HG02759 (cell line): ENCODE measurements around the gene PATL1.
A peak's percentile ranks its signal among the peaks of the same experiment; 100 is the strongest.
"Not testable (repeated sequence)": the region's sequence is repeated elsewhere in the genome, so short reads cannot be mapped to it uniquely, and the experiment has no call there.

Experiments
- ATAC-seq: cut with Tn5 transposase; IDR thresholded peaks from one replicate; pipeline ENCODE4 v1.9.1; 2021; ENCODE audit warnings: mild to moderate bottlenecking, moderate library complexity; ENCODE audit not compliant: unreplicated experiment

Gene PATL1

GRCh38 chr11:59668950-59669610 is at the start of gene PATL1:
TSS of gene PATL1 (minus strand) at chr11:59669037. CDS start at chr11:59668895, 142 bp downstream.
- peak; percentile 93 for ATAC-seq

DNA sequence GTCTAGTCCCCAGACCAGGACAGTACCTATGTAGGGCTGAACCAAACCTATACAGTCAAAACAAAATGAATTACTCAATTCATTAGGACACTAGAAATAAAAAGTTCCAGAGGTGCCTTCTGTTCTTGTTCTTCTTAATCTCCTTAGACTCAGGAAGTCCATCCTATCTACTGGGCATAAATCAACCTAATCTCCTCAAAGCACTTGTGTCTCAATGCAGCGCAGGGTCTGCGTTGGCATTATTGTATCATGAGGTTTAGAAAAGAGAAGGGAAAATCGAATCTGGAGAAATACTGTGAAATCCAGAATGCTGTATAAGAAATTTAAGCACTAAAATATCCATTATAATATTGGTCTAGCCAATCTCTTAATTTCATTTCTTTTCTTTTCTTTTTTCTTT is 47.2 kb upstream of the PATL1 start:
- ATAC-seq: no peak

GRCh38 chr11:59713745-59714144 is 44.9 kb upstream of the PATL1 start, which contains the start of gene OR10V1:
TSS of gene OR10V1 (minus strand) at chr11:59713845. CDS start at chr11:59713845, 0 bp downstream.
- no peak for ATAC-seq

GRCh38 chr11:59710136-59710847 is 41.5 kb upstream of the PATL1 start:
- ATAC-seq: no peak

- ATAC-seq: no peak
These were observed 39.7 kb upstream of the PATL1 start for GRCh38 chr11:59708537-59708936.

GRCh38 chr11:59707371-59707770 is 38.5 kb upstream of the PATL1 start:
- no peak for ATAC-seq

- ATAC-seq: no peak
These were observed 37.9 kb upstream of the PATL1 start for GRCh38 chr11:59706518-59707285.

DNA sequence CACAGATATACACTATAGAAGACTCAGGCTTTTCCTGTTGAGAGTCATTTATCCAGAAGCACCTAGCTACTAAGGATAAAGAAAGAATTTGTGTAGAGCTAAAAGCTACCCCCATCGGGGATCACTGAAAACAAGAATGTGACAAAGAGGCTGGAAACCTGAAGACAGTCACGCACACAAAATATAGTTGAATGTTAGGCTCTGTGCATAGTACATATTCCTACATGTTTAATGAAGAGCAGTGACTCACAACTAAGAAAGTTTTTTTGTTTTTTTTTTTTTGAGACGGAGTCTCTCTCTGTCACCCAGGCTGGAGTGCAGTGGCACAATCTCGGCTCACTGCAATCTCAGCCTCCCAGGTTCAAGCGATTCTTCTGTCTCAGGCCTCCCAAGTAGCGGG is 36.5 kb upstream of the PATL1 start:
- ATAC-seq: no peak

DNA sequence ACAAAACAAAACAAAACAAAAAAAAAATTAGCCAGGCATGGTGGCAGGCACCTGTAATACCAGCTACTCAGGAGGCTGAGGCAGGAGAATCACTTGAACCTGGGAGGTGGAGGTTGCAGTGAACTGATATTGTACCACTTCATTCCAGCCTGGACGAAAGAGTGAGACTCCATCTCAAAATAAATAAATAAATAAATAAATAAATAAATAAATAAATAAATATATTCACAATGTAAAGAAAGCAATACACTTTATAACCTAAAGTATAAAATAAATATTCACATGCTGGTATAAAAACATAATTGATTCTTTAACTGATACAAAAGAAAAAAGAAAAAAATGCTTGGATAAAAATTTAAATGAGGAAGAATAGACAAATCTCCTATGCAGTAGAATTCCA is 34.7 kb upstream of the PATL1 start:
- not testable (repeated sequence) for ATAC-seq

DNA sequence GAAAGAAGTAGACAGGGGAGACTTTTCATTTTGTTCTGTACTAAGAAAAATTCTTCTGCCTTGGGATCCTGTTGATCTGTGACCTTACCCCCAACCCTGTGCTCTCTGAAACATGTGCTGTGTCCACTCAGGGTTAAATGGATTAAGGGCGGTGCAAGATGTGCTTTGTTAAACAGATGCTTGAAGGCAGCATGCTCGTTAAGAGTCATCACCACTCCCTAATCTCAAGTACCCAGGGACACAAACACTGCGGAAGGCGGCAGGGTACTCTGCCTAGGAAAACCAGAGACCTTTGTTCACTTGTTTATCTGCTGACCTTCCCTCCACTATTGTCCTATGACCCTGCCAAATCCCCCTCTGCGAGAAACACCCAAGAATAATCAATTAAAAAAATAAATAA is 31.3 kb upstream of the PATL1 start:
- not testable (repeated sequence) for ATAC-seq

DNA sequence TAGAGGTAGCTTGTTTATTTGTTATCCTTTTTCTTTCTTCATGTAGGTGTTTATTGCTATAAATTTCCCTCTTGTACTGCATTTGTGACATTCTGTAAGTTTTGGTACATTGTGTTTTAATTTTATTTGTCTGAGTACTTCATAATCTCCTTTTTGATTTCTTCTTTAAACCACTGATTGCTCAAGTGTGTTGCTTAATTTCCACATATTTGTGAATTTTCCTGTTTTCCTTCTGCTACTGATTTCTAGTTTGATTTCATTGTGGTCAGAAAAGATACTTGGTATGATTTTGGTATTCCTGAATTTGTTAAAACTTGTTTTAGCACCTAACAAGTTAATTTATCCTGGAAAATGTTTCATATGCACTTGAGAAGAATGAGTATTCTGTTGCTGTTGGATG is 29.7 kb upstream of the PATL1 start:
- ATAC-seq: no peak

DNA sequence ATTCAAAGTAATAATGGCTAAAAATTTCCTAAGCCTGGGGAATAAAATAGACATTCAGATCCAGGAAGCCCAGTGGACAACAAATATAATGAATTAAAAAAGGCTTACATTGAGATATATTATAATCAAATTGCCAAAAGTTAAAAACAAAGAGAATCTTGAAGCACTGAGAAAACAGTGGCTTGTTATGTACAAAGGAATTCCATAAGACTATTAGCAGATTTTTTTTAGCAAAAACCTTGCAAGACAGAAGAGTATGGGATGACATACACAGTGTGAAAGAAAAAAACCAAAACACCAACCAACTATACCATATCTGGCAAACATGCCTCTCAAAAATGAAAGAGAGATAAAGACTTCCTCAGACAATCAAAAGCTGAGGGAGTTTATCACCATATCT is 24.1 kb upstream of the PATL1 start:
- ATAC-seq: no peak

DNA sequence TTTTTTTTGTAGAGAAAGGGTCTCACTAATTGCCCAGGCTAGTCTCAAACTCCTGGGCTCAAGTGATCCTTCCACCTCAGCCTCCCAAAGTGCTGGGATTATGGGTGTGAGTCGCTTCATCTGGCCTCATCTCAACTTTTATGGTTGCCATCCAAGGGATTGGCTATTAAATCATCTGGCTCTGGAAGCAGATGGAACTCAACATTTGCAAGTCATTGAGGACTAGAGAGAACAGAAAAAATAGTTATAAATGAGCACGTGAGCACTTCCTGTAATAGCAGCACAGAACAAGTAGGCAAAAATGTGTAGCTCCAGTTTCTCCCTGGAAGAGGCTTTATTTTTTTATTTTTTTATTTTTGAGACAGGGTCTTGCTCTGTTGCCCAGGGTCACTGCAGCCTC is 22.3 kb upstream of the PATL1 start:
- ATAC-seq: no peak

DNA sequence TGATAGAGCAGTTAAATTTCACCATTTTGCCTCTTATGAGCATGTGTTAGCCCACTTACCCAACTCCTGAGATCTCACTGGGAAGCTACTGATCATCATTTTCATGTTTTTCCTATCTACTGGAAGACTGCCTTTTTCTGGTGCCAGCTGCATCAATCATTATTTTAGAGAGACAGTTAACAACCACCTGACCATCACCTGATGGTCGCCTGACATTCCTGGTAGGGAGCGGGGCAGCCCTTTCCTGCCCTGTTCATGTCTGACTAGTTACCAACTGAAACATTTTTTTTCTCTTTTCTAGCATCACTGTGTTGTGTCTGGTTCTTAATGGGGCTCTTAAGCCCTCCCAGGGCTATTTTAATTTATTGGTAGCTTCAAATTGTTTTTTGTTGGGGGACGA is 20.2 kb upstream of the PATL1 start:
- no peak for ATAC-seq

DNA sequence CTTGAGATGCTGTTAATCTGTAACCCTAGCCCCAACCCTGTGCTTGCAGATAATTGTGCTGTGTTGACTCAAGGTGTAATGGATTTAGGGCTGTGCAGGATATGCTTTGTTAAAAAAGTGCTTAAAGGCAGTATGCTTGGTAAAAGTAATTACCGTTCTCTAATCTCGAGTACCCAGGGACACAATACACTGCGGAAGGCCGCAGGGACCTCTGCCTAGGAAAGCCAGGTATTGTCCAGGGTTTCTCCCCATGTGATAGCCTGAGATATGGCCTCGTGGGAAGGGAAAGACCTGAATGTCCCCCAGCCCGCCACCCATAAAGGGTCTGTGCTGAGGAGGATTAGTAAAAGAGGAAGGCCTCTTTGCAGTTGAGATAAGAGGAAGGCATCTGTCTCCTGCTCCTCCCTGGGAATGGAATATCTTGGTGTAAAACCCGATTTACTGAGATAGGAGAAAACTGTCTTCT is 12.5 kb upstream of the PATL1 start:
- ATAC-seq: not testable (repeated sequence)

- ATAC-seq: peak; percentile 95
These were observed 11.7 kb upstream of the PATL1 start for GRCh38 chr11:59680287-59681154.

- no peak for ATAC-seq
These were observed 10.5 kb upstream of the PATL1 start for GRCh38 chr11:59679347-59679746.

- no peak for ATAC-seq
These were observed 10.0 kb upstream of the PATL1 start for GRCh38 chr11:59678813-59679165.

GRCh38 chr11:59678118-59678812 is 9.4 kb upstream of the PATL1 start:
- no peak for ATAC-seq

GRCh38 chr11:59676205-59676604 is 7.4 kb upstream of the PATL1 start:
- no peak for ATAC-seq
